ENCODE data around the gene SSB.
"Not testable (repeated sequence)": the region's sequence is repeated elsewhere in the genome, so short reads cannot be mapped to it uniquely, and the experiment has no call there.

GRCh38 chr2:169817369-169817768, 18.7 kb downstream of the SSB start:
- TF ChIP-seq CTCF (IDR thresholded peaks at IDR 0.05); EP300 (IDR thresholded peaks at IDR 0.05); POLR2A (IDR thresholded peaks at IDR 0.05; ENCODE audit: low read depth): not testable (repeated sequence)
